ENCODE results near the gene PPP1R3G. TPM values are rescaled to one million over a fixed set of nuclear protein-coding genes. Genes with fewer than 3 reads are reported as not detected.

PPP1R3G gene
- total RNA-seq, 4 donors from 2014 or later = 0.10 to 1.1 (median 0.49) TPM; not detected in 1

DNA sequence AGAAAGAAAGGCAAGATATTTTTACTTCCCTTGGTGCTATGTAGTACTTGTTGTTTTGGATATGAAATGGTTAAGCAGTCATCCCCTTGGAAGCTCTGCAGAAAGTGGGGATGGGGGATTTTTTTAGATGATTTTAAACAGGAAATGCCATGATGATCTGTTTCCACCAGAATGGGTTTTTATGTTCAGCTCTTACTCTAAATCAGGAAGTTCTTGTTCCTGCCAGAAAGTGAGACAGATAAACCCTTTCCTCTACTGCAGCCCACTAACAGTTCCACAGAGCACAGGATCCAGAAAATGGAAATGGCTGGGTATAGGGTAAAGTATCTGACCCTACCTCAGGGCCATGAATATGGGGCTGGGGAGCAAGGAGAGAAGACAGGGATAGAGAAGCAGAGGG, 32.1 kb upstream of the PPP1R3G start:
- H3K36me3 ChIP-seq = no peaks in the 10 kb centered on the region
- H3K4me1 ChIP-seq = no peaks in the 10 kb centered on the region
- ATAC-seq (no peak), DNase-seq (no peak)
- no peak overlapping the region for H3K4me3 ChIP-seq
- H3K27ac ChIP-seq = no peak overlapping the region
- H3K27me3 ChIP-seq = no peaks in the 10 kb centered on the region
- in situ Hi-C loops (cut with MboI; ENCODE audit: low sequenced_read_pairs in 4 of 4) (no loop called here), intact Hi-C loops (cut with DNase I; ENCODE audit: low total_unique reads) (no loop called here)
- TF ChIP-seq, protein P1, sequence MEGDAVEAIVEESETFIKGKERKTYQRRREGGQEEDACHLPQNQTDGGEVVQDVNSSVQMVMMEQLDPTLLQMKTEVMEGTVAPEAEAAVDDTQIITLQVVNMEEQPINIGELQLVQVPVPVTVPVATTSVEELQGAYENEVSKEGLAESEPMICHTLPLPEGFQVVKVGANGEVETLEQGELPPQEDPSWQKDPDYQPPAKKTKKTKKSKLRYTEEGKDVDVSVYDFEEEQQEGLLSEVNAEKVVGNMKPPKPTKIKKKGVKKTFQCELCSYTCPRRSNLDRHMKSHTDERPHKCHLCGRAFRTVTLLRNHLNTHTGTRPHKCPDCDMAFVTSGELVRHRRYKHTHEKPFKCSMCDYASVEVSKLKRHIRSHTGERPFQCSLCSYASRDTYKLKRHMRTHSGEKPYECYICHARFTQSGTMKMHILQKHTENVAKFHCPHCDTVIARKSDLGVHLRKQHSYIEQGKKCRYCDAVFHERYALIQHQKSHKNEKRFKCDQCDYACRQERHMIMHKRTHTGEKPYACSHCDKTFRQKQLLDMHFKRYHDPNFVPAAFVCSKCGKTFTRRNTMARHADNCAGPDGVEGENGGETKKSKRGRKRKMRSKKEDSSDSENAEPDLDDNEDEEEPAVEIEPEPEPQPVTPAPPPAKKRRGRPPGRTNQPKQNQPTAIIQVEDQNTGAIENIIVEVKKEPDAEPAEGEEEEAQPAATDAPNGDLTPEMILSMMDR (IDR thresholded peaks at IDR 0.05 in 4 of 5, conservative IDR thresholded peaks at IDR 0.05 in 1 of 5) = no peak
- TF ChIP-seq POLR2A (IDR thresholded peaks at IDR 0.05) = no peak
- H3K9me3 ChIP-seq = no peaks in the 10 kb centered on the region

DNA sequence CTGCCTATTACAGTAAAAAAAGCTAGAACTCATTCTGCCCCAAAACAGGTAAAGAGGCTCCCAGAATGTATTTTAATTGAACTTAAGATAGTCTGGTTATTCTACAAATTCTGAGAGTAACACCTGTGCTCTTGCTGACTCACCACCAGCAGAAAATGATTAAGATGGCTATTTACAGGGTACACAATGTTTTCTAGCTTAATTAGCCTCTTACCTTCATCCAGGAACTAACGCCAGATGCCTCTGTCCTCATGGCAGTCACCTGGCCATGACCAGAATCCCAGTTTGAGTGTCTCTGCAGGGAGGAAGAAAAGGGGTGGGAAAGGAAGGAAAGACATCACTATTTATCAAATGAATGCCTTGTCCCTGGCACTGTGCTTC, 31.3 kb upstream of the PPP1R3G start:
- Histone ChIP-seq H3K36me3 (no peaks in the 10 kb centered on the region), H3K4me1 (no peaks in the 10 kb centered on the region), H3K27ac (no peak overlapping the region), H3K9me3 (no peaks in the 10 kb centered on the region), H3K4me3 (no peak overlapping the region), H3K27me3 (no peaks in the 10 kb centered on the region)
- intact Hi-C loops (cut with DNase I; ENCODE audit: low total_unique reads) (no loop called here), in situ Hi-C loops (cut with MboI; ENCODE audit: low sequenced_read_pairs in 4 of 4) (no loop called here)
- DNase-seq (no peak), ATAC-seq (no peak)
- no peak for TF ChIP-seq POLR2A (IDR thresholded peaks at IDR 0.05)
- TF ChIP-seq, protein P1 (IDR thresholded peaks at IDR 0.05 in 4 of 5, conservative IDR thresholded peaks at IDR 0.05 in 1 of 5) = no peak

DNA sequence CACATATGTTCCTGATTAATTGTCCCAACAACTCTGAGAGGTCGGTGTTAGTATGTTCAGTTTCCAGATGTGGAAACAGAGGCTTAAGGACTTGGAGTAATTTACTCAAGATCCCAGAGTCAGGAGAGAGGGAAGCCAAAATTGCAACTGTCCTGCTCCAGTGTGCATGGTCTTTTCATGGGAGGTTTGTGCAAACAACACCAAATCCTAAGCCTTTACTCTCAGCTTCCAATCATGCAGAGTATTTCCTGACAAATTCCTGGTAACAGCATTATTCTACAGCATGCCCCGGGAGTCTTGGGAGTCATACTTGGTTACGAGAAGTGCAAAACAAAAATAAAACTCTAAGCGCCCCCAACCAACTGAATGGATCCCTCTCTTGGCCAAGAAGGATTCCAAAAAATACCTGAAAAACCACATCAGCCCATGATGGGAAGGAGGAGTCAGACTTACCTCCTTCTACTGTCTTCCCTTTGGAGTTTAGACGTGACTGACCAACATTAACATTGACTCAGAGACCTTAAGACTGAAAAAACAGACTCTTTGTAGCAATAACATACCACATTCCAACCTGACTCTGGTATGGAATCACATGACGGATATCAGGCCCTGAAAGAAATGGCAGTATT, 30.8 kb upstream of the PPP1R3G start:
- in situ Hi-C loops (cut with MboI; ENCODE audit: low sequenced_read_pairs in 4 of 4) = no loop called here
- intact Hi-C loops (cut with DNase I; ENCODE audit: low total_unique reads) = no loop called here
- Histone ChIP-seq H3K36me3 (no peaks in the 10 kb centered on the region), H3K27me3 (no peaks in the 10 kb centered on the region), H3K4me1 (no peaks in the 10 kb centered on the region), H3K4me3 (no peak overlapping the region), H3K9me3 (no peaks in the 10 kb centered on the region), H3K27ac (no peak overlapping the region)
- TF ChIP-seq, protein P1 (IDR thresholded peaks at IDR 0.05 in 4 of 5, conservative IDR thresholded peaks at IDR 0.05 in 1 of 5) = no peak
- no peak for TF ChIP-seq POLR2A (IDR thresholded peaks at IDR 0.05)
- DNase-seq (no peak), ATAC-seq (no peak)

DNA sequence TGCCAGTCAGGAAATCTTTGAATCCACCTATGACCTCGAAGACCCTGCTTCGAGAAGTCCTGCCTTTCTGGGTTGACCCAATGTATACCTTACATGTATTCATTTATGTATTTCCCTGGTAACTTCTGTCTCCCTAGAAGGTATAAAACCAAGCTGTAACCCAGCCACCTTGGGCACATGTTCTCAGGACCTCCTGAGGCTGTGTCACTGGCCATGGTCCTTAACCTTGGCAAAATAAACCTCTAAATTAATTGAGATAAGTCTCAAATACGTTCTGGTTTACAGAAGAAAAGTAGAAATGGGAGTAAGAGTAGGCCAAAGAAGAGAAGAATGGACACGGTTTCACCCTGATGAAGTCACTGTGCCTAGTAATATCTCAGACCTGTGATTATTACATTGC, 30.0 kb upstream of the PPP1R3G start:
- H3K36me3 ChIP-seq = no peaks in the 10 kb centered on the region
- no peak for TF ChIP-seq POLR2A (IDR thresholded peaks at IDR 0.05)
- TF ChIP-seq, protein P1 (IDR thresholded peaks at IDR 0.05 in 4 of 5, conservative IDR thresholded peaks at IDR 0.05 in 1 of 5) = no peak
- H3K27ac ChIP-seq = no peak overlapping the region
- intact Hi-C loops (cut with DNase I; ENCODE audit: low total_unique reads) = no loop called here
- ATAC-seq (no peak), DNase-seq (no peak)
- H3K4me1 ChIP-seq = no peaks in the 10 kb centered on the region
- in situ Hi-C loops (cut with MboI; ENCODE audit: low sequenced_read_pairs in 4 of 4) = no loop called here
- H3K27me3 ChIP-seq = no peaks in the 10 kb centered on the region
- no peaks in the 10 kb centered on the region for H3K9me3 ChIP-seq
- H3K4me3 ChIP-seq = no peak overlapping the region

DNA sequence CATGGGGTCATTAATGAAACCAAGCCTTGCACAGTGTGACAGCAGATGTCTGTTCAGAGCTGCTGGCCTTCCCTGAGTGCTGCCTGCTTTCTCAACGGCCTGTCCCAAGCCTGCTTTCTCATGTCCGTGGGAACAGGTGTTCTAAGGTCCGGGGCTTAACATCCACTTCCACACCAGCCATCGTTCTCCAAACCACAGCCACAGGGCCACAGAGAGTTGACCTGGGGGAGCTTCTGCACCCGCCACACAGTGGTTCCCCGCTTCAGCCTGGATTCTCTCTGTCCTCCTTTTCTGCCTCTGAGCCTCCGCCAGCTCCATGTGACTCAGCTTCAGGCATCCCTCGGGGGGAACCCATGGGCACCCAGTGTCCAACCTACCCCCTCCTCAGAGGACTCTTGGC, 26.9 kb upstream of the PPP1R3G start:
- Histone ChIP-seq H3K27ac (no peak overlapping the region), H3K9me3 (no peaks in the 10 kb centered on the region), H3K36me3 (no peaks in the 10 kb centered on the region), H3K27me3 (no peaks in the 10 kb centered on the region), H3K4me1 (no peaks in the 10 kb centered on the region), H3K4me3 (no peak overlapping the region)
- DNase-seq (no peak), ATAC-seq (no peak)
- intact Hi-C loops (cut with DNase I; ENCODE audit: low total_unique reads) = no loop called here
- no peak for TF ChIP-seq POLR2A (IDR thresholded peaks at IDR 0.05)
- TF ChIP-seq, protein P1 (IDR thresholded peaks at IDR 0.05 in 4 of 5, conservative IDR thresholded peaks at IDR 0.05 in 1 of 5) = no peak
- in situ Hi-C loops (cut with MboI; ENCODE audit: low sequenced_read_pairs in 4 of 4) = no loop called here
